GM12801 (cell line): ENCODE results near the gene ATP2B2.

Experiments used
- TF ChIP-seq, protein P1 (sequence below): IDR thresholded peaks from one replicate; pipeline ENCODE4 v1.5.1; 2011; ENCODE audit warnings: control low read depth; ENCODE audit not compliant: insufficient read length; ENCODE audit errors: extremely low read depth

Gene ATP2B2

GRCh38 chr3:10509325-10509724 is 3.9 kb upstream of the ATP2B2 start:
- TF ChIP-seq, protein P1, sequence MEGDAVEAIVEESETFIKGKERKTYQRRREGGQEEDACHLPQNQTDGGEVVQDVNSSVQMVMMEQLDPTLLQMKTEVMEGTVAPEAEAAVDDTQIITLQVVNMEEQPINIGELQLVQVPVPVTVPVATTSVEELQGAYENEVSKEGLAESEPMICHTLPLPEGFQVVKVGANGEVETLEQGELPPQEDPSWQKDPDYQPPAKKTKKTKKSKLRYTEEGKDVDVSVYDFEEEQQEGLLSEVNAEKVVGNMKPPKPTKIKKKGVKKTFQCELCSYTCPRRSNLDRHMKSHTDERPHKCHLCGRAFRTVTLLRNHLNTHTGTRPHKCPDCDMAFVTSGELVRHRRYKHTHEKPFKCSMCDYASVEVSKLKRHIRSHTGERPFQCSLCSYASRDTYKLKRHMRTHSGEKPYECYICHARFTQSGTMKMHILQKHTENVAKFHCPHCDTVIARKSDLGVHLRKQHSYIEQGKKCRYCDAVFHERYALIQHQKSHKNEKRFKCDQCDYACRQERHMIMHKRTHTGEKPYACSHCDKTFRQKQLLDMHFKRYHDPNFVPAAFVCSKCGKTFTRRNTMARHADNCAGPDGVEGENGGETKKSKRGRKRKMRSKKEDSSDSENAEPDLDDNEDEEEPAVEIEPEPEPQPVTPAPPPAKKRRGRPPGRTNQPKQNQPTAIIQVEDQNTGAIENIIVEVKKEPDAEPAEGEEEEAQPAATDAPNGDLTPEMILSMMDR, result no peak

GRCh38 chr3:10508619-10509260 is 3.4 kb upstream of the ATP2B2 start:
- TF ChIP-seq, protein P1, result no peak

DNA sequence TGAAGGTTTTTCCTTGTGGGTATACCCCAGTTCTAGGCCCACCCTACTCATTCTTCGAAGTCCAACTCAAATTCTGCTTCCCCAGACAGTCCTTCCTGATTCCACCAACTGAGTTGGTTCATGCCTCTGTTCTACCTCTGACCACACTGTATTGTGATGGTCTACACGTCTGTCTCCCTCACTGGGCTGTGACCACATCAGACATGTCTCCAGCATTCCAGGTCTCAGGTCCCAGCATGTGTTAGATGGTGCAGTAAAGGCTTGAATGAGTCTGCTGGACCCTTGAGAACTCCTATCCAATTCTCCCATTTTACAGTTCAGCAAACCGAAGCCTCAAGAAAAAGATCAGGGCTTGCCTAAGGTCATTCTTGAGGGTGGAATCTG is 2.8 kb upstream of the ATP2B2 start:
- TF ChIP-seq, protein P1, result no peak

GRCh38 chr3:10507331-10507730 is 1.9 kb upstream of the ATP2B2 start:
- TF ChIP-seq, protein P1, result no peak

GRCh38 chr3:10506696-10507095 is 1.3 kb upstream of the ATP2B2 start:
- TF ChIP-seq, protein P1, result no peak

- TF ChIP-seq, protein P1, result no peak
These were observed 602 bp upstream of the ATP2B2 start for GRCh38 chr3:10505791-10506585.

DNA sequence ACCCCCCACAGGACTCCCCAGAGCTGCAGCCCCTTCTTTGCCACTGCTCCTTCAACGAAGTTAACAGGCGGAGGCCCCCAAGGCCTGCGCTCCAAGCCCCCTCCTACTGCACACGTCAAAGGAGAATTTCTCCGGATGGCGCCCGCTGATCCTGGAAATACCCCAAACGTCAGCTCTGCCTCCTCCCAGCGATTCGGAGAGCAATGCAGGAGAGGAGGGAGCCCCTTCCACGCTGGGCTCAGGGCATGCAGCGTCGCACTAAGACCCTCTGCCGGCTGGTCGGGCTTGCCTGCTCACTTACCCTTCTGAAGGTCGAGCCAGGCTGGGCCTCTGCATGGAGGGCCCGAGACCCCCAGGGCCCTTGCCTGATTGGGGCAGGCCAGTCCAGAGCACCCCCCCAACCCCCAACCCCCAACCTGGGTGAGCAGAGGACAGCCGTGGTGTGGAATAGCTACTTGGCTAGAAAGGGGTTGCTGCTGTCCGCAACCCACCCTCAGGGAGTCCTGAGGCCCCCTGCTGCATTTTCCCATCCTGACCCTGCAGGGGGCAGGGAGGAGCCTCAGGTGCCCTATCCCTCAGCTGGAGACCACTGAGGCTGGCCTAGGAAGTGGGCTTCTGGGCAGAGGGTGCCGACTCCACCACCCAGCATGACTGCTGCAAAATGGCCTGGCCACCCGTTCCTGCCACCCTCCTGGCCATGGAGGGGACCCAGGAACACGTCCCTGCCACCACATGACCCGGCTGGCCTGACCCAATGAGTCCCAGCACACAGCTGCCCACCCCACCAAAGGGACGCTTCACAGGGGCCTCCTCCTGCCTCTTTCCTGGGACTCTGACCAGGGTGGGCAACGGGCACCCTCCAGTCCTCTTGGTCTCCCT is 976 bp downstream of the ATP2B2 start:
- TF ChIP-seq, protein P1, result no peak
